Mammary microvascular endothelial cell (primary cell): ENCODE results near the gene TTYH3. TPM values are rescaled to one million over a fixed set of nuclear protein-coding genes. Genes with fewer than 3 reads are reported as not detected.

Experiments used
- total RNA-seq: library from RNA; depleted of rRNA; stranded (reverse); fragments of >200 nt; gene quantifications from 2 replicates; pipeline ENCODE4 v1.2.3, GENCODE V29; 2015

The TTYH3 gene
- 94.6 and 105 TPM in 2 replicates for total RNA-seq

DNA sequence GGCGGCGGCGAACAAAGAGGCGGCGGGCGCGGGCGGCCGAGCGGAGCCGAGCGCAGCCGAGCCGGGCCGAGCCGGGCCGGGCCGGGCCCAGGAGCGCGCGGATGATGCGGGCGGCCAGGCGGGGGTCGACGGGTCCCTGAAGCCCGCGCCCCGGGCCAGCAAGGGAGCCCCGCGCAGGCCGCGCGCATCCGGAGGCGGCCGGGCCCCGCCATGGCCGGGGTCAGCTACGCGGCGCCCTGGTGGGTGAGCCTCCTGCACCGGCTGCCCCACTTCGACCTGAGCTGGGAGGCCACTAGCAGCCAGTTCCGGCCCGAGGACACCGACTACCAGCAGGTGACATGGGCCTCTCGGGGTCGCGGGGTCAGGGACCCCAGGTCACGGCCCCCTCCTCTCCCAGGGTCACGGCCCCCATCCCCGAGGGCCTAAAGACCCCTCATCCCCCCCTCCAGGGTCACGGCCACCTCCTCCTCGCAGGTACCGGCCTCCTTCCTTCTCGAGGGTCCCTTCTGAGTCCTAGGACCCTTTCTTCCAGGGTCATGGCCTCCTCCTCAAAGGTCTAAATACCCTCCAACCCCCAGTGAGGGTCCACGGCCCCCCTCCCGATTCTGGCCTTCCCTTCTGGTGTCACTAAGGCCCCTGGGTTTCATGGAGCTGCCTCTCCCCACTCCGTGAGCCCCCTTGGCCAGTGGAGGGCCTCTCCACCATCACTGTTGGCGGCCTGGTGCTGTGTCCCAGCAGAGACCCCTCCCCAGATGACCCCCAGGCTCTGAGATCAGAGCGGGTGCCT is at the start of gene TTYH3:
Gene TTYH3 (plus strand): TSS at position 41 of the 787 bp plus-strand sequence. CDS start 170 bp downstream, at position 211.

DNA sequence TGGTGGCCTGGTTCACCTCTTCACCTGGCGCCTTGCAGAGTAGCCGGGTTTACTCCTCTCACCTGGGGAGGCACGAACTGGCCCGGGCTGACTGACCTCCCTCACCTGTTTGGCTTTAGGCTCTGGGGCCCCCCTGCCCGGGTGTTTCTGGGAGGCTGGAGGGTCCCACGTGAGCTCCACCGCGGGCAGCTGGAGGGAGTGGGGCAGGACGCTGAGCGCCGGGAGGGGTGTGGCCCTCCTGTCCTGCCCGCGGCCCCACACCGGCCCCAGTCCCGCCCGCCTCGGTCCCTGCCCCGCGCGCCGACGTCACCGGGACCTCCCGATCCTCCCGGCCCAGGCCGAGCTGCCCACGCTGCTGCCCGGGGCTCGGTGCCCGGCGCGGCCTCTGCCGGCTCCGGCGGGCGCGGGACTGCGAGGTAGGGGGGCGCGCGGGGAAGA is 56.1 kb downstream of the TTYH3 start, which contains the start of gene AMZ1:
Gene AMZ1 (plus strand): TSS at position 322 of the 438 bp plus-strand sequence. CDS start 12,250 bp downstream, outside the sequence.

Other genes starting within 250 kb of the TTYH3 start
- gene CHST12, start 228.4 kb upstream of the TTYH3 start, total RNA-seq = 16.8 and 17.0 TPM in 2 replicates
- gene GRIFIN, start 155.6 kb upstream of the TTYH3 start, total RNA-seq = not detected in 2 replicates
- gene LFNG, start 112.2 kb upstream of the TTYH3 start, total RNA-seq = 4.5 and 7.3 TPM in 2 replicates
- gene BRAT1, start 76.5 kb upstream of the TTYH3 start, total RNA-seq = 39.9 and 41.0 TPM in 2 replicates
- 12.0 and 26.0 TPM in 2 replicates for gene IQCE, start 73.0 kb upstream of the TTYH3 start, total RNA-seq
- gene AMZ1, start 56.2 kb downstream of the TTYH3 start, total RNA-seq = not detected in 2 replicates
- gene GNA12, start 212.3 kb downstream of the TTYH3 start, total RNA-seq = 28.9 and 30.9 TPM in 2 replicates